Measurements from ENCODE around the gene WASL. TPM values are rescaled to one million over a fixed set of nuclear protein-coding genes. Genes with fewer than 3 reads are reported as not detected.

The WASL gene
- total RNA-seq, 1 experiment from 2014 or later = 39.3 TPM

DNA sequence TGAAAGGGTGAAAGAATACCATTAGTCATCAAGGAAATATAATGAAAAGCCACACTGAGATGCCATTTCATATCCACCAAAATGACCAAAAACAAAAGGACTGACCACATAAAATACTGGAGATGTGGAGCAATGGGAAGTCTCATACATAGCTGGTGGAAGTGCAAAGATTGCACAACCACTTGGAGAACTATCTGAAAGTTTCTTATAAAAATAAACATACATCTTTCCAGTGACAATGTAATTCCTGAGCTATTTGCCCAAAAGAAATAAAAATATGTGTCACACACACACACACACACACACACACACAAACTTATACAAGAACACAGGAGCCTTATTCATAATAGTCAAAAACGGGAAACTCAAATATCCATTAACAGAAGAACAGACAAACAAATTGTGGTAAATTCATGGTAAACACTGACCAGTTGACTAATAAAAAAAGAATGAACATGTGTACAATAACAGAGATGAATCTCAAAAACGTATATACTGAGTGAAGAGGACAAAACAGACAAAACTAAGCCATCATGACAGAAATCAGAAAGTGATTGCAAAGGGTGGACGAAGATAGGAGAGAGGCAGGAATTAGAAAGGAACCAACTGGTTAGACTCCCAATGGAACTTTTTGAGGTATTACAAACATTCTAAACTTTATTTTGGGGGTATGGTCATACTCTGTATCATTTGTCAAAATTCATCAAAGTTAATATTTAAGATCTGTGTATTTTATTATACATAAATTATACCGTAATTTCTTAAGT lies 21.5 kb downstream of the WASL start:
- no peak overlapping the region for H2BK5ac ChIP-seq (ENCODE audit: insufficient read length, low read length)
- H3K27ac Mint-ChIP-seq = peak overlapping the region in 1 of 3 experiments; percentile 80; a peak in 3 of 7 replicates
- H3K27me3 ChIP-seq (ENCODE audit: insufficient read depth, low read length) = no peaks in the 10 kb centered on the region
- H4K20me1 ChIP-seq (ENCODE audit: control insufficient read depth, insufficient read depth, insufficient read length) = no peaks in the 10 kb centered on the region
- peaks cover 2 to 13% (median 4%) of the 10 kb centered on the region in 3 experiments; a peak in 4 of 7 replicates for H3K36me3 Mint-ChIP-seq (ENCODE audit: insufficient read depth in 1 of 3, low read depth in 3 of 3)
- no peak overlapping the region for H4K8ac ChIP-seq (replicated peaks; ENCODE audit: insufficient read length, low read depth, low read length)
- peaks cover 11% of the 10 kb centered on the region; the same call in 1 of the 2 replicates for H3K79me2 ChIP-seq (ENCODE audit: insufficient read depth, low read length)
- no peak overlapping the region for H3K27ac ChIP-seq (ENCODE audit: insufficient read length, low read depth, low read length)
- no peak for DNase-seq
- H3K4me3 Mint-ChIP-seq = no peak overlapping the region
- H3T11ph ChIP-seq (ENCODE audit: low read length) = no peak overlapping the region
- no peaks in the 10 kb centered on the region for H3K27me3 Mint-ChIP-seq (ENCODE audit: low read depth)
- no peak overlapping the region for H3K4me2 ChIP-seq (ENCODE audit: insufficient read depth, insufficient read length, low read length)
- no peak overlapping the region for H2AFZ ChIP-seq (ENCODE audit: low read length)
- no peak overlapping the region for H2BK20ac ChIP-seq (ENCODE audit: low read depth, low read length, poor library complexity, severe bottlenecking)
- no peak overlapping the region for H2BK15ac ChIP-seq (ENCODE audit: low read depth, low read length)
- no peaks in the 10 kb centered on the region for H3K23me2 ChIP-seq (ENCODE audit: insufficient read length, low read depth, low read length, poor library complexity, severe bottlenecking)
- H3K9me3 ChIP-seq (ENCODE audit: control insufficient read depth, low read depth, low read length) = no peaks in the 10 kb centered on the region
- H3K79me1 ChIP-seq (ENCODE audit: insufficient read depth, low read depth, low read length, poor library complexity, severe bottlenecking) = no peaks in the 10 kb centered on the region
- peaks cover 24 to 29% of the 10 kb centered on the region in 2 experiments for H3K4me1 Mint-ChIP-seq
- no peak overlapping the region for H3K18ac ChIP-seq (ENCODE audit: insufficient read length, low read depth, low read length)
- TF ChIP-seq, protein P1, sequence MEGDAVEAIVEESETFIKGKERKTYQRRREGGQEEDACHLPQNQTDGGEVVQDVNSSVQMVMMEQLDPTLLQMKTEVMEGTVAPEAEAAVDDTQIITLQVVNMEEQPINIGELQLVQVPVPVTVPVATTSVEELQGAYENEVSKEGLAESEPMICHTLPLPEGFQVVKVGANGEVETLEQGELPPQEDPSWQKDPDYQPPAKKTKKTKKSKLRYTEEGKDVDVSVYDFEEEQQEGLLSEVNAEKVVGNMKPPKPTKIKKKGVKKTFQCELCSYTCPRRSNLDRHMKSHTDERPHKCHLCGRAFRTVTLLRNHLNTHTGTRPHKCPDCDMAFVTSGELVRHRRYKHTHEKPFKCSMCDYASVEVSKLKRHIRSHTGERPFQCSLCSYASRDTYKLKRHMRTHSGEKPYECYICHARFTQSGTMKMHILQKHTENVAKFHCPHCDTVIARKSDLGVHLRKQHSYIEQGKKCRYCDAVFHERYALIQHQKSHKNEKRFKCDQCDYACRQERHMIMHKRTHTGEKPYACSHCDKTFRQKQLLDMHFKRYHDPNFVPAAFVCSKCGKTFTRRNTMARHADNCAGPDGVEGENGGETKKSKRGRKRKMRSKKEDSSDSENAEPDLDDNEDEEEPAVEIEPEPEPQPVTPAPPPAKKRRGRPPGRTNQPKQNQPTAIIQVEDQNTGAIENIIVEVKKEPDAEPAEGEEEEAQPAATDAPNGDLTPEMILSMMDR (conservative IDR thresholded peaks at IDR 0.05) = no peak
- no peak overlapping the region for H3K9ac ChIP-seq (ENCODE audit: extremely low read depth, insufficient read length, low read length)
- no peak overlapping the region for H3K56ac ChIP-seq (ENCODE audit: insufficient read length, low read depth, low read length)
- H2BK12ac ChIP-seq (ENCODE audit: insufficient read length, low read depth, low read length) = no peak overlapping the region
- H2BK120ac ChIP-seq (ENCODE audit: low read depth, low read length, poor library complexity, severe bottlenecking) = no peak overlapping the region
- WGBS (ENCODE audit: extremely low coverage, insufficient read length, low lambda C conversion rate) = no CpG with 5 or more reads among the region's 4 CpGs
- H3K14ac ChIP-seq (ENCODE audit: insufficient read depth, low read length) = no peak overlapping the region
- no peak overlapping the region for H3K4ac ChIP-seq (ENCODE audit: low read depth, low read length)
- no peak overlapping the region for H4K5ac ChIP-seq (ENCODE audit: insufficient read length, low read depth, low read length)
- no peak overlapping the region for H4K91ac ChIP-seq (ENCODE audit: insufficient read length, low read depth, low read length)
- no peaks in the 10 kb centered on the region for H3K4me1 ChIP-seq (ENCODE audit: insufficient read depth, low read length)
- peaks cover 0 to 2% of the 10 kb centered on the region in 2 experiments; a peak in 1 of 5 replicates for H3K9me3 Mint-ChIP-seq
- no peak overlapping the region for H2AK5ac ChIP-seq (ENCODE audit: insufficient read length, low read length)
- H3K23ac ChIP-seq (ENCODE audit: insufficient read length, low read depth, low read length) = no peak overlapping the region
